B cell (primary cell): Measurements from ENCODE around the gene PCK2. TPM values are rescaled to one million over a fixed set of nuclear protein-coding genes. Genes with fewer than 3 reads are reported as not detected.

Experiments used
- ATAC-seq: fragments of 200-7000 bp; cut with Tn5 transposase; one replicate; pipeline ENCODE4 v1.10.0; 2021; ENCODE audit warnings: low read depth, mild to moderate bottlenecking, moderate number of reproducible peaks, moderate library complexity
- CTCF ChIA-PET: fragments of 350-600 bp; sonication (Branson Sonifier 250); formaldehyde crosslinking; loops from one replicate; lab custom pipeline; 2021; ENCODE audit warnings: antibody characterized with exemption, inconsistent platforms; lab: Charles Lee
- POLR2A ChIA-PET: fragments of 350-600 bp; sonication (Branson Sonifier 250); formaldehyde crosslinking; loops from one replicate; lab custom pipeline; 2021; ENCODE audit warnings: antibody characterized with exemption; lab: Charles Lee
- DNase-seq: peaks from one replicate; pipeline ENCODE4 v3.0.0; 2013
- H2AFZ ChIP-seq: 2 replicates; pipeline ENCODE4 v1.6.1; 2012; ENCODE audit warnings: mild to moderate bottlenecking, low read depth, low read length; ENCODE audit not compliant: insufficient read depth, poor library complexity, severe bottlenecking
- H3K27ac ChIP-seq, 2 donors: 1 replicate in 1 of 2; 2 replicates in 1 of 2; pipeline ENCODE4 v1.5.1; 2012 to 2013; ENCODE audit warnings: low read length in 2 of 2, mild to moderate bottlenecking in 2 of 2, moderate library complexity in 1 of 2
- H3K27me3 ChIP-seq, 4 experiments: fragments of 200-600 bp in 1 of 4; sonication (generic) in 1 of 4; replicated peaks in 1 of 4; 1 replicate in 2 of 4; 2 replicates in 2 of 4; pipeline versions ENCODE4 v1.6.1 to v1.7.0; 2013 to 2016; ENCODE audit warnings: low read length in 3 of 4, mild to moderate bottlenecking in 2 of 4, mixed read lengths in 1 of 4, moderate library complexity in 1 of 4; ENCODE audit not compliant: insufficient read depth in 4 of 4, control insufficient read depth in 3 of 4; ENCODE audit errors: control extremely low read depth in 1 of 4
- H3K36me3 ChIP-seq, 2 experiments: replicated peaks in 1 of 2; 1 replicate in 1 of 2; 2 replicates in 1 of 2; pipeline versions ENCODE4 v1.6.1 to v1.7.1; 2013; ENCODE audit warnings: low read length in 1 of 2; ENCODE audit not compliant: insufficient read depth in 2 of 2, control insufficient read depth in 1 of 2; ENCODE audit errors: control extremely low read depth in 1 of 2, extremely low read depth in 1 of 2
- H3K4me1 ChIP-seq, 2 donors: fragments of 200-600 bp in 1 of 2; sonication (generic) in 1 of 2; 1 replicate in 1 of 2; 2 replicates in 1 of 2; pipeline versions ENCODE4 v1.5.1 to v1.6.1; 2013 to 2017; ENCODE audit warnings: low read length in 2 of 2; ENCODE audit not compliant: control insufficient read depth in 2 of 2, insufficient read depth in 2 of 2
- H3K4me2 ChIP-seq: replicated peaks from 2 replicates; pipeline ENCODE3; 2012; ENCODE audit warnings: mild to moderate bottlenecking, low read depth, low read length; ENCODE audit not compliant: poor library complexity, severe bottlenecking
- H3K4me3 ChIP-seq, 5 experiments: fragments of 200-600 bp in 1 of 5; sonication (generic) in 1 of 5; 1 replicate in 3 of 5; 2 replicates in 2 of 5; pipeline versions ENCODE4 v1.5.1 to v1.7.0; 2011 to 2016; ENCODE audit warnings: low read length in 4 of 5, mild to moderate bottlenecking in 4 of 5, low read depth in 2 of 5, control low read depth in 1 of 5, moderate library complexity in 1 of 5; ENCODE audit not compliant: insufficient read depth in 1 of 5; ENCODE audit errors: control extremely low read depth in 1 of 5, extremely low read depth in 1 of 5
- H3K79me2 ChIP-seq: fragments of 200-600 bp; sonication (generic); one replicate; pipeline ENCODE4 v1.6.0; 2016; ENCODE audit warnings: low read length; ENCODE audit not compliant: control insufficient read depth, insufficient read depth
- H3K9ac ChIP-seq: fragments of 200-600 bp; sonication (generic); 2 replicates; pipeline ENCODE4 v1.6.1; 2017; ENCODE audit warnings: mild to moderate bottlenecking, low read length, moderate library complexity
- H3K9me3 ChIP-seq, 3 donors: one replicate each; pipeline versions ENCODE4 v1.6.1 to v1.7.1; 2013; ENCODE audit warnings: low read length in 2 of 3; ENCODE audit not compliant: control insufficient read depth in 2 of 3, insufficient read depth in 1 of 3; ENCODE audit errors: control extremely low read depth in 1 of 3
- H4K20me1 ChIP-seq: 2 replicates; pipeline ENCODE4 v1.6.0; 2012; ENCODE audit warnings: mild to moderate bottlenecking, low read length; ENCODE audit not compliant: insufficient read depth, control insufficient read depth, poor library complexity, severe bottlenecking
- H3K27ac Mint-ChIP-seq: one replicate; pipeline ENCODE4 v1.8.0; 2021; ENCODE audit warnings: mixed read lengths
- H3K27me3 Mint-ChIP-seq: one replicate; pipeline ENCODE4 v1.8.0; 2021; ENCODE audit warnings: mixed read lengths
- H3K4me1 Mint-ChIP-seq: one replicate; pipeline ENCODE4 v1.8.0; 2021; ENCODE audit warnings: mixed read lengths
- H3K4me3 Mint-ChIP-seq: one replicate; pipeline ENCODE4 v1.8.0; 2021; ENCODE audit warnings: mixed read lengths
- H3K9me3 Mint-ChIP-seq: one replicate; pipeline ENCODE4 v1.8.0; 2022; ENCODE audit warnings: mixed read lengths; ENCODE audit not compliant: insufficient read depth
- CTCF ChIP-seq: fragments of 200-600 bp; IDR thresholded peaks from one replicate; pipeline ENCODE4 v1.8.0; 2022; ENCODE audit warnings: antibody characterized with exemption, mild to moderate bottlenecking
- EZH2 ChIP-seq: IDR thresholded peaks from 2 replicates; pipeline ENCODE4 v1.6.1; 2012; ENCODE audit warnings: borderline replicate concordance, low read depth, mild to moderate bottlenecking, moderate library complexity, low read length; ENCODE audit not compliant: insufficient read depth, poor library complexity, severe bottlenecking
- WGBS: methylation state at CpG from one replicate; pipeline ENCODE4 v1.1.5; 2013; ENCODE audit warnings: missing lambda C conversion rate; ENCODE audit not compliant: insufficient coverage; 5-methylcytosine and 5-hydroxymethylcytosine counted together
- intact Hi-C: fragments of 100-400 bp; cut with micrococcal nuclease; formaldehyde crosslinking; loops from one replicate; pipeline ENCODE4 v1.10.0; 2022
- polyA plus RNA-seq: library from polyadenylated mRNA; depleted of rRNA; stranded (reverse); fragments of >200 nt; gene quantifications from 2 replicates; pipeline ENCODE4 v1.2.3, GENCODE V29; 2012
- total RNA-seq, 2 donors: library from RNA; stranded (reverse); fragments of 120-200 nt in 1 of 2; gene quantifications; 1 replicate in 1 of 2; 2 replicates in 1 of 2; pipeline versions ENCODE4 v1.2.3 to v1.2.4, GENCODE V29; 2013 to 2022

The PCK2 gene
- total and polyA plus RNA-seq, 2 donors (not counting 1 experiment from before 2014, with no cell fraction given) = 40.4 to 58.4 TPM

GRCh38 chr14:24106672-24107271, 12.7 kb downstream of the PCK2 start:
- no peak for ATAC-seq

More at GRCh38 chr14:24106672-24107271, 12.7 kb downstream of the PCK2 start:
- Mint-ChIP-seq H3K27me3 (no peaks in the 10 kb centered on the region), H3K9me3 (no peaks in the 10 kb centered on the region), H3K4me1 (peaks cover 9% of the 10 kb centered on the region), H3K27ac (no peak overlapping the region), H3K4me3 (no peak overlapping the region)
- Histone ChIP-seq H3K4me3 (no peak overlapping the region), H3K27ac (no peak overlapping the region), H3K9ac (no peak overlapping the region), H3K79me2 (peaks cover 33% of the 10 kb centered on the region), H3K9me3 (no peaks in the 10 kb centered on the region), H3K27me3 (no peaks in the 10 kb centered on the region), H3K4me2 (no peak overlapping the region), H2AFZ (no peak overlapping the region), H3K36me3 (peaks cover 0 to 24% of the 10 kb centered on the region in 2 experiments), H4K20me1 (no peaks in the 10 kb centered on the region), H3K4me1 (peaks cover 8 to 10% of the 10 kb centered on the region in 2 donors)
- TF ChIP-seq EZH2 = no peak
- no peak for TF ChIP-seq CTCF
- no peak for DNase-seq
- WGBS = no CpG with 5 or more reads among the region's 4 CpGs
- ChIA-PET POLR2A (interaction anchor here (0.7 to 0.8 kb wide), 2 partner anchors 72 to 193 kb away, joined by 3 to 5 read pairs; partner anchors contain the start of genes DHRS1 and NOP9), CTCF (interaction anchor here (0.7 to 11.7 kb wide), 13 partner anchors 10 to 475 kb away, joined by 3 to 292 read pairs (median 7); partner anchors contain the start of genes CARMIL3, IPO4, IRF9 and PCK2)
- intact Hi-C loops = loop anchor here (10.0 kb wide), 1 partner anchor 122 kb away; the partner anchor contains the start of gene DHRS4L2
